OCI-LY1 (cell line): Measurements from ENCODE around the gene IER3.

ENCODE experiments used
- H2AFZ ChIP-seq: fragments of 200-600 bp; sonication (generic), shearing (Covaris generic); 2 replicates; pipeline ENCODE4 v1.6.0; 2014; ENCODE audit warnings: antibody characterized with exemption, mild to moderate bottlenecking, low read length
- H3F3A ChIP-seq: fragments of 200-600 bp; sonication (generic), shearing (Covaris generic); 2 replicates; pipeline ENCODE4 v1.6.0; 2014; ENCODE audit warnings: mild to moderate bottlenecking, antibody characterized with exemption, low read length, moderate library complexity; ENCODE audit not compliant: insufficient read depth
- H3K27ac ChIP-seq: fragments of 200-600 bp; sonication (generic); 2 replicates; pipeline ENCODE4 v1.5.1; 2014; ENCODE audit warnings: low read length, mixed run types, mild to moderate bottlenecking, low read depth; ENCODE audit not compliant: poor library complexity, severe bottlenecking
- H3K27me3 ChIP-seq: fragments of 200-600 bp; sonication (generic); 2 replicates; pipeline ENCODE4 v1.6.0; 2014; ENCODE audit warnings: antibody characterized with exemption, mild to moderate bottlenecking, low read length, moderate library complexity; ENCODE audit not compliant: insufficient read depth
- H3K36me3 ChIP-seq: fragments of 200-600 bp; sonication (generic); 2 replicates; pipeline ENCODE4 v1.6.1; 2014; ENCODE audit warnings: mild to moderate bottlenecking, antibody characterized with exemption, low read length, moderate library complexity, mixed read lengths; ENCODE audit not compliant: insufficient read depth
- H3K4me1 ChIP-seq: fragments of 200-600 bp; sonication (generic); 2 replicates; pipeline ENCODE4 v1.5.1; 2014; ENCODE audit warnings: mild to moderate bottlenecking, low read length, moderate library complexity; ENCODE audit not compliant: insufficient read depth, severe bottlenecking
- H3K4me2 ChIP-seq: fragments of 200-600 bp; sonication (generic), shearing (Covaris generic); 2 replicates; pipeline ENCODE4 v1.6.1; 2014; ENCODE audit warnings: low read length
- H3K4me3 ChIP-seq: fragments of 200-600 bp; sonication (generic); 2 replicates; pipeline ENCODE4 v1.5.1; 2014; ENCODE audit warnings: low read length, low read depth, mild to moderate bottlenecking, mixed read lengths; ENCODE audit not compliant: poor library complexity, severe bottlenecking
- H3K79me2 ChIP-seq: fragments of 200-600 bp; shearing (Covaris generic); 2 replicates; pipeline ENCODE4 v1.6.1; 2016; ENCODE audit warnings: mixed run types, low read length, mixed read lengths; ENCODE audit not compliant: insufficient read depth
- H3K9ac ChIP-seq: fragments of 200-600 bp; sonication (generic), shearing (Covaris generic); 2 replicates; pipeline ENCODE4 v1.6.1; 2014; ENCODE audit warnings: mild to moderate bottlenecking, low read length, mixed read lengths
- H3K9me2 ChIP-seq: fragments of 200-600 bp; sonication (generic), shearing (Covaris generic); 2 replicates; pipeline ENCODE4 v1.6.1; 2014; ENCODE audit warnings: low read depth, mild to moderate bottlenecking, low read length, mixed read lengths
- H3K9me3 ChIP-seq: fragments of 200-600 bp; shearing (Covaris generic); 2 replicates; pipeline ENCODE4 v1.6.1; 2014; ENCODE audit warnings: low read length, mixed read lengths
- H4K20me1 ChIP-seq: fragments of 200-600 bp; sonication (generic), shearing (Covaris generic); 2 replicates; pipeline ENCODE4 v1.6.0; 2016; ENCODE audit warnings: mild to moderate bottlenecking, low read length; ENCODE audit not compliant: insufficient read depth
- CTCF ChIP-seq: fragments of 200-600 bp; sonication (generic), shearing (Covaris generic); IDR thresholded peaks from 2 replicates; pipeline ENCODE4 v1.5.1; 2017; ENCODE audit warnings: mild to moderate bottlenecking, antibody characterized with exemption, low read length, moderate library complexity, mixed read lengths
- EZH2 ChIP-seq: fragments of 200-600 bp; sonication (generic), shearing (Covaris generic); IDR thresholded peaks from 2 replicates; pipeline ENCODE4 v1.8.0; 2017; ENCODE audit warnings: borderline replicate concordance, mixed run types, mild to moderate bottlenecking, antibody characterized with exemption, low read length, moderate library complexity, mixed read lengths

Gene IER3

GRCh38 chr6:30754631-30755030, 10.3 kb upstream of the IER3 start:
- H3K27me3 ChIP-seq = no peaks in the 10 kb centered on the region; the same call in 1 of the 2 replicates
- no peak overlapping the region for H2AFZ ChIP-seq
- H3K9ac ChIP-seq = no peak overlapping the region
- no peak overlapping the region for H3K4me3 ChIP-seq
- no peaks in the 10 kb centered on the region for H4K20me1 ChIP-seq
- H3K4me1 ChIP-seq = no peaks in the 10 kb centered on the region
- TF ChIP-seq CTCF (no peak), EZH2 (no peak)
- no peaks in the 10 kb centered on the region for H3K9me3 ChIP-seq
- H3K9me2 ChIP-seq = no peaks in the 10 kb centered on the region
- no peaks in the 10 kb centered on the region for H3K79me2 ChIP-seq
- H3K4me2 ChIP-seq = no peak overlapping the region
- H3K27ac ChIP-seq = no peak overlapping the region
- H3K36me3 ChIP-seq = no peaks in the 10 kb centered on the region
- H3F3A ChIP-seq = no peaks in the 10 kb centered on the region

GRCh38 chr6:30752157-30752927, 8.0 kb upstream of the IER3 start:
- Histone ChIP-seq H3F3A (no peaks in the 10 kb centered on the region), H3K4me1 (no peaks in the 10 kb centered on the region), H3K9me3 (no peaks in the 10 kb centered on the region), H3K36me3 (no peaks in the 10 kb centered on the region), H3K4me2 (no peak overlapping the region), H3K4me3 (no peak overlapping the region), H3K27ac (no peak overlapping the region), H2AFZ (no peak overlapping the region), H3K27me3 (no peaks in the 10 kb centered on the region; the same call in 1 of the 2 replicates), H3K9me2 (no peaks in the 10 kb centered on the region), H3K9ac (no peak overlapping the region), H3K79me2 (no peaks in the 10 kb centered on the region), H4K20me1 (no peaks in the 10 kb centered on the region)
- TF ChIP-seq CTCF (no peak), EZH2 (no peak)

- Histone ChIP-seq H2AFZ (no peak overlapping the region), H3K27me3 (no peaks in the 10 kb centered on the region; the same call in 1 of the 2 replicates), H4K20me1 (no peaks in the 10 kb centered on the region), H3K9me2 (no peaks in the 10 kb centered on the region), H3K9ac (no peak overlapping the region), H3K9me3 (no peaks in the 10 kb centered on the region), H3K4me1 (no peaks in the 10 kb centered on the region), H3K4me3 (no peak overlapping the region), H3F3A (no peaks in the 10 kb centered on the region), H3K27ac (no peak overlapping the region), H3K79me2 (no peaks in the 10 kb centered on the region), H3K4me2 (no peak overlapping the region), H3K36me3 (no peaks in the 10 kb centered on the region)
- TF ChIP-seq EZH2 (no peak), CTCF (no peak)
These were observed 6.0 kb upstream of the IER3 start for GRCh38 chr6:30750379-30750668.
